Astrocyte (in vitro differentiated cells and primary cell): ENCODE measurements around the gene SULT2B1. TPM values are rescaled to one million over a fixed set of nuclear protein-coding genes. Genes with fewer than 3 reads are reported as not detected.

Source experiments
- DNase-seq: peaks from one replicate; pipeline ENCODE4 v3.0.0-alpha.2; 2010; ENCODE audit warnings: low read depth
- FAIRE-seq: peaks from 2 replicates; lab custom pipeline; 2011; peaks lifted over from hg19 to GRCh38; lab: Jason Lieb, UNC
- H2AFZ ChIP-seq: 2 replicates; pipeline ENCODE4 v1.6.0; 2012; ENCODE audit warnings: low read depth, low read length, inconsistent platforms
- H3K27ac ChIP-seq: 2 replicates; pipeline ENCODE4 v1.5.1; 2011; ENCODE audit warnings: low read depth, low read length, inconsistent platforms
- H3K27me3 ChIP-seq: 2 replicates; pipeline ENCODE4 v1.6.0; 2011; ENCODE audit warnings: low read length, inconsistent platforms; ENCODE audit not compliant: insufficient read depth
- H3K36me3 ChIP-seq: 2 replicates; pipeline ENCODE4 v1.5.1; 2011; ENCODE audit warnings: low read length, inconsistent platforms; ENCODE audit not compliant: insufficient read depth
- H3K4me1 ChIP-seq: 2 replicates; pipeline ENCODE4 v1.5.1; 2011; ENCODE audit warnings: low read length, inconsistent platforms; ENCODE audit not compliant: insufficient read depth
- H3K4me2 ChIP-seq: 2 replicates; pipeline ENCODE4 v1.6.0; 2012; ENCODE audit warnings: low read length, inconsistent platforms
- H3K4me3 ChIP-seq: 2 replicates; pipeline ENCODE4 v1.5.1; 2011; ENCODE audit warnings: low read depth, mild to moderate bottlenecking, low read length, inconsistent platforms; ENCODE audit not compliant: insufficient read depth
- H3K79me2 ChIP-seq: 2 replicates; pipeline ENCODE4 v1.6.0; 2012; ENCODE audit warnings: mild to moderate bottlenecking, low read length, inconsistent platforms; ENCODE audit not compliant: insufficient read depth
- H3K9ac ChIP-seq: 2 replicates; pipeline ENCODE4 v1.6.0; 2012; ENCODE audit warnings: mild to moderate bottlenecking, low read length, inconsistent platforms
- H3K9me3 ChIP-seq: 2 replicates; pipeline ENCODE4 v1.5.1; 2012; ENCODE audit warnings: low read depth, mild to moderate bottlenecking, low read length, inconsistent platforms; ENCODE audit not compliant: insufficient read depth
- H4K20me1 ChIP-seq: 2 replicates; pipeline ENCODE4 v1.6.0; 2012; ENCODE audit warnings: low read length, inconsistent platforms; ENCODE audit not compliant: insufficient read depth
- H3K27ac Mint-ChIP-seq: one replicate; pipeline ENCODE4 v1.8.0; 2021; ENCODE audit warnings: mild to moderate bottlenecking, mixed read lengths; ENCODE audit not compliant: unreplicated experiment
- H3K27me3 Mint-ChIP-seq: one replicate; pipeline ENCODE4 v1.8.0; 2021; ENCODE audit warnings: low read depth, mixed read lengths; ENCODE audit not compliant: unreplicated experiment
- H3K36me3 Mint-ChIP-seq: one replicate; pipeline ENCODE4 v1.8.0; 2021; ENCODE audit warnings: low read depth, mixed read lengths; ENCODE audit not compliant: unreplicated experiment
- H3K4me1 Mint-ChIP-seq: one replicate; pipeline ENCODE4 v1.8.0; 2021; ENCODE audit warnings: low read depth, mixed read lengths; ENCODE audit not compliant: unreplicated experiment
- H3K4me3 Mint-ChIP-seq: one replicate; pipeline ENCODE4 v1.8.0; 2021; ENCODE audit warnings: mild to moderate bottlenecking, moderate library complexity, mixed read lengths; ENCODE audit not compliant: unreplicated experiment
- H3K9me3 Mint-ChIP-seq: one replicate; pipeline ENCODE4 v1.8.0; 2021; ENCODE audit warnings: mild to moderate bottlenecking, mixed read lengths; ENCODE audit not compliant: unreplicated experiment
- EZH2 ChIP-seq: IDR thresholded peaks from 2 replicates; pipeline ENCODE4 v1.6.1; 2012; ENCODE audit warnings: mild to moderate bottlenecking, low read length, inconsistent platforms; ENCODE audit not compliant: insufficient read depth
- total RNA-seq: library from RNA; stranded (reverse); gene quantifications from 2 replicates; pipeline ENCODE4 v1.2.1, GENCODE V29; 2021
- TF ChIP-seq, protein P1 (sequence below): IDR thresholded peaks from 2 replicates; pipeline ENCODE4 v1.5.1; 2011; ENCODE audit warnings: low read depth, mild to moderate bottlenecking, inconsistent platforms, low read length, moderate library complexity; ENCODE audit not compliant: insufficient read depth

Gene SULT2B1
- total RNA-seq, 1 donor from 2014 or later: not detected

DNA sequence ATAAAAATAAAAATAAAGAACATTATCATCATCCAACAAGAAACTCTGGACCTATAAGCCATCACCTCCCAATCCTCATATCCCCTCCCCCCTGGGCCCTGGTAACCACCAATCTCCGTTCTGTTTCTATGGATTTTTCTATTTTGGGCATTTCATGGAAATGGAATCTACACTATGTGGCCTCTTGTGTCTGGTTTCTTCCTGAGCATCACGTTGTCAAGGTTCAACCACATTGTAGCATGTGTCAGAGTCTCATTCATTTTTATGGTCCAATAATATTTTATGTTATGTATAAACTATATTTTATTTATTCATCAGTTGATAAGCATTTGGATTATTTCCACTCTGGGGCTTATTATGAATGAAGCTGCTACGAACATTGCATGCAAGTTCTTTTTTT is 26.9 kb downstream of the SULT2B1 start:
- no peak overlapping the region for H3K9ac ChIP-seq
- no peak for FAIRE-seq
- H3K4me2 ChIP-seq: no peak overlapping the region
- Mint-ChIP-seq H3K9me3 (no peaks in the 10 kb centered on the region), H3K36me3 (no peaks in the 10 kb centered on the region), H3K27ac (peak overlapping the region; percentile 47), H3K27me3 (peaks cover 4% of the 10 kb centered on the region), H3K4me3 (no peak overlapping the region), H3K4me1 (peaks cover 1% of the 10 kb centered on the region)
- H3K27me3 ChIP-seq: no peaks in the 10 kb centered on the region
- H3K4me3 ChIP-seq: no peak overlapping the region
- H4K20me1 ChIP-seq: no peaks in the 10 kb centered on the region
- H3K79me2 ChIP-seq: no peaks in the 10 kb centered on the region
- no peak overlapping the region for H3K27ac ChIP-seq
- peak; percentile 31 for DNase-seq
- H2AFZ ChIP-seq: no peak overlapping the region
- no peaks in the 10 kb centered on the region for H3K36me3 ChIP-seq
- peaks cover under 1% of the 10 kb centered on the region for H3K4me1 ChIP-seq
- TF ChIP-seq EZH2: no peak
- TF ChIP-seq, protein P1, sequence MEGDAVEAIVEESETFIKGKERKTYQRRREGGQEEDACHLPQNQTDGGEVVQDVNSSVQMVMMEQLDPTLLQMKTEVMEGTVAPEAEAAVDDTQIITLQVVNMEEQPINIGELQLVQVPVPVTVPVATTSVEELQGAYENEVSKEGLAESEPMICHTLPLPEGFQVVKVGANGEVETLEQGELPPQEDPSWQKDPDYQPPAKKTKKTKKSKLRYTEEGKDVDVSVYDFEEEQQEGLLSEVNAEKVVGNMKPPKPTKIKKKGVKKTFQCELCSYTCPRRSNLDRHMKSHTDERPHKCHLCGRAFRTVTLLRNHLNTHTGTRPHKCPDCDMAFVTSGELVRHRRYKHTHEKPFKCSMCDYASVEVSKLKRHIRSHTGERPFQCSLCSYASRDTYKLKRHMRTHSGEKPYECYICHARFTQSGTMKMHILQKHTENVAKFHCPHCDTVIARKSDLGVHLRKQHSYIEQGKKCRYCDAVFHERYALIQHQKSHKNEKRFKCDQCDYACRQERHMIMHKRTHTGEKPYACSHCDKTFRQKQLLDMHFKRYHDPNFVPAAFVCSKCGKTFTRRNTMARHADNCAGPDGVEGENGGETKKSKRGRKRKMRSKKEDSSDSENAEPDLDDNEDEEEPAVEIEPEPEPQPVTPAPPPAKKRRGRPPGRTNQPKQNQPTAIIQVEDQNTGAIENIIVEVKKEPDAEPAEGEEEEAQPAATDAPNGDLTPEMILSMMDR: no peak
- H3K9me3 ChIP-seq: no peaks in the 10 kb centered on the region

DNA sequence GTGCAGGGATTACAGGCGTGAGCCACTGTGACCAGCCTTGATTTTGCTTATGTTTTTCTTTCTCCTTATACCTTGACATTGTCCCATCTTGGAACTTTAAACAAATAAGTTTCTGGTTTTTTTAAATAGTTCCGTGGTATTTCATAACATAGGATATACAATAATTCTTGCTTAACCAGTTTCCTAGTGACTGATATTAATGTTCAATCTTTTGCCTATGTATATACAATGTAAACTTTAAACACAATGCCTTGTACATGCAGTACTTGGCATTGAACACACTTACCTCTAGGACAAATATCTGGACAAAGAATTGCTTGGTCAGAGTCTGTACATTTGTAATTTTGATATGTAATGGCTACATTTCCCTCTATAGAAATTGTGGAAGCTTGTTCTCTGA is 30.2 kb downstream of the SULT2B1 start:
- Mint-ChIP-seq H3K4me3 (no peak overlapping the region), H3K27ac (no peak overlapping the region), H3K27me3 (peaks cover 5% of the 10 kb centered on the region), H3K9me3 (no peaks in the 10 kb centered on the region), H3K36me3 (no peaks in the 10 kb centered on the region), H3K4me1 (peaks cover 1% of the 10 kb centered on the region)
- no peaks in the 10 kb centered on the region for H3K36me3 ChIP-seq
- FAIRE-seq (no peak), DNase-seq (no peak)
- no peaks in the 10 kb centered on the region for H3K27me3 ChIP-seq
- no peaks in the 10 kb centered on the region for H3K9me3 ChIP-seq
- H3K9ac ChIP-seq: no peak overlapping the region
- TF ChIP-seq, protein P1: no peak
- TF ChIP-seq EZH2: no peak
- H3K79me2 ChIP-seq: no peaks in the 10 kb centered on the region
- no peak overlapping the region for H2AFZ ChIP-seq
- H4K20me1 ChIP-seq: no peaks in the 10 kb centered on the region
- H3K27ac ChIP-seq: no peak overlapping the region
- no peak overlapping the region for H3K4me2 ChIP-seq
- H3K4me1 ChIP-seq: peaks cover 3% of the 10 kb centered on the region
- no peak overlapping the region for H3K4me3 ChIP-seq

DNA sequence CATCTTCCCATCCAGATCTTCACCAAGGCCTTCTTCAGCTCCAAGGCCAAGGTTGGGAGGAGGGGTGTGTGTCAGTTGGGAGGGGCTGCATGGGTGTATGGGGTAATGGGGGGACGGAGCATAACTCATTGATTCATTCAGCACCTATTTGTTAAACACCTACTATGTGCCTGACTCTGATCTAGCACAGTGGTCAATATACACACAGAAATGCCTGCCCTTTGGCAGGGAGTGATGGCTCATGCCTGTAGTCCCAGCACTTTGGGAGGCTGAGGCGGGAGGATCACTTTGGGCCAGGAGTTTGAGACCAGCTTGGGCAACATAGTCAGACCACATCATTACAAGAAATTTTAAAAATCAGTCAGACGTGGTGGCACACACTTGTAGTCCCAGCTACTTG is 35.4 kb downstream of the SULT2B1 start:
- H3K27ac ChIP-seq: no peak overlapping the region
- DNase-seq (no peak), FAIRE-seq (no peak)
- H2AFZ ChIP-seq: no peak overlapping the region
- H3K36me3 ChIP-seq: no peaks in the 10 kb centered on the region
- no peaks in the 10 kb centered on the region for H3K9me3 ChIP-seq
- H3K4me1 Mint-ChIP-seq: peaks cover 2% of the 10 kb centered on the region
- H3K79me2 ChIP-seq: no peaks in the 10 kb centered on the region
- H3K4me1 ChIP-seq: peaks cover 7% of the 10 kb centered on the region
- H3K9ac ChIP-seq: no peak overlapping the region
- H3K27me3 Mint-ChIP-seq: peaks cover 10% of the 10 kb centered on the region
- H3K4me3 ChIP-seq: no peak overlapping the region
- H3K4me3 Mint-ChIP-seq: no peak overlapping the region
- no peaks in the 10 kb centered on the region for H3K27me3 ChIP-seq
- TF ChIP-seq EZH2: no peak
- TF ChIP-seq, protein P1: no peak
- no peaks in the 10 kb centered on the region for H3K9me3 Mint-ChIP-seq
- H3K4me2 ChIP-seq: no peak overlapping the region
- no peak overlapping the region for H3K27ac Mint-ChIP-seq
- H3K36me3 Mint-ChIP-seq: no peaks in the 10 kb centered on the region
- no peaks in the 10 kb centered on the region for H4K20me1 ChIP-seq
